Measurements from ENCODE around the gene OLFM2. TPM values are rescaled to one million over a fixed set of nuclear protein-coding genes. Genes with fewer than 3 reads are reported as not detected.

The OLFM2 gene
- total RNA-seq, 1 experiment from 2014 or later = 19.9 TPM

- TF ChIP-seq EZH2 (IDR thresholded peaks at IDR 0.05) = no peak
- TF ChIP-seq TCF7L2 (IDR thresholded peaks at IDR 0.05; ENCODE audit: borderline replicate concordance, extremely low read depth, insufficient read depth, insufficient read length) = no peak
- TF ChIP-seq ELF1 (IDR thresholded peaks at IDR 0.05; ENCODE audit: borderline replicate concordance, low read depth) = no peak
- no peak for TF ChIP-seq JUND (IDR thresholded peaks at IDR 0.05)
- no peak for TF ChIP-seq RAD21 (IDR thresholded peaks at IDR 0.05; ENCODE audit: low read depth)
- no peak for TF ChIP-seq ZFX (IDR thresholded peaks at IDR 0.05)
- TF ChIP-seq POLR2A (IDR thresholded peaks at IDR 0.05; ENCODE audit: borderline replicate concordance, extremely low read depth, insufficient read depth, insufficient read length) = no peak
- no peak for TF ChIP-seq POLR2AphosphoS5 (IDR thresholded peaks at IDR 0.05; ENCODE audit: low read depth, low read length)
- ChIA-PET RAD21 (ENCODE audit: low non-redundant PET in 1 of 2, low total read pairs in 2 of 2, uncharacterized antibody in 2 of 2, unreplicated experiment in 2 of 2) (no interaction called here), POLR2A (no interaction called here), CTCF (no interaction called here)
- Histone ChIP-seq H3K9ac (ENCODE audit: low read length) (no peak overlapping the region), H3K79me2 (ENCODE audit: insufficient read depth, low read length) (0 out of 2 replicates have a peak, but pooled peaks cover 9% of the 10 kb centered on the region), H3K9me2 (ENCODE audit: insufficient read depth) (no peaks in the 10 kb centered on the region), H2AFZ (ENCODE audit: low read depth, low read length, poor library complexity, severe bottlenecking) (no peak overlapping the region), H3K4me3 (replicated peaks in 1 of 2; ENCODE audit: low read depth in 1 of 2, low read length in 2 of 2) (no peak overlapping the region), H3K36me3 (ENCODE audit: control insufficient read depth in 1 of 2, insufficient read depth in 2 of 2, low read length in 2 of 2) (peaks cover 0 to 12% of the 10 kb centered on the region in 2 experiments; a peak in 3 of 4 replicates), H4K20me1 (ENCODE audit: insufficient read depth) (no peaks in the 10 kb centered on the region), H3K27me3 (ENCODE audit: insufficient read depth, low read length) (no peaks in the 10 kb centered on the region), H3K27ac (ENCODE audit: low read depth, low read length) (no peak overlapping the region), H3K4me1 (ENCODE audit: control insufficient read depth in 1 of 2, insufficient read depth in 2 of 2, low read length in 2 of 2) (no peaks in the 10 kb centered on the region), H3K4me2 (ENCODE audit: low read length) (no peak overlapping the region), H3K9me3 (ENCODE audit: control insufficient read depth in 1 of 2, insufficient read depth in 1 of 2, low read depth in 1 of 2, low read length in 2 of 2) (no peaks in the 10 kb centered on the region)
- ATAC-seq = no peak
- intact Hi-C loops (cut with micrococcal nuclease) = no loop called here
- no peak for DNase-seq (ENCODE audit: low read depth, low spot score)
- no TSS peak for BruUV-seq (replicated peaks)
Observed at GRCh38 chr19:9808855-9809824, 127.2 kb downstream of the OLFM2 start.

GRCh38 chr19:9806803-9807202 lies 129.5 kb downstream of the OLFM2 start:
- Histone ChIP-seq H3K9me3 (ENCODE audit: control insufficient read depth in 1 of 2, insufficient read depth in 1 of 2, low read depth in 1 of 2, low read length in 2 of 2) (no peaks in the 10 kb centered on the region), H3K27me3 (ENCODE audit: insufficient read depth, low read length) (no peaks in the 10 kb centered on the region), H3K4me2 (ENCODE audit: low read length) (no peak overlapping the region), H4K20me1 (ENCODE audit: insufficient read depth) (no peaks in the 10 kb centered on the region), H3K4me3 (replicated peaks in 1 of 2; ENCODE audit: low read depth in 1 of 2, low read length in 2 of 2) (no peak overlapping the region), H2AFZ (ENCODE audit: low read depth, low read length, poor library complexity, severe bottlenecking) (no peak overlapping the region), H3K9me2 (ENCODE audit: insufficient read depth) (no peaks in the 10 kb centered on the region), H3K27ac (ENCODE audit: low read depth, low read length) (no peak overlapping the region), H3K9ac (ENCODE audit: low read length) (no peak overlapping the region), H3K79me2 (ENCODE audit: insufficient read depth, low read length) (0 out of 2 replicates have a peak, but pooled peaks cover 4% of the 10 kb centered on the region), H3K36me3 (ENCODE audit: control insufficient read depth in 1 of 2, insufficient read depth in 2 of 2, low read length in 2 of 2) (peaks cover 0 to 12% of the 10 kb centered on the region in 2 experiments; a peak in 3 of 4 replicates), H3K4me1 (ENCODE audit: control insufficient read depth in 1 of 2, insufficient read depth in 2 of 2, low read length in 2 of 2) (no peaks in the 10 kb centered on the region)
- intact Hi-C loops (cut with micrococcal nuclease) = no loop called here
- ChIA-PET POLR2A (no interaction called here), CTCF (no interaction called here), RAD21 (ENCODE audit: low non-redundant PET in 1 of 2, low total read pairs in 2 of 2, uncharacterized antibody in 2 of 2, unreplicated experiment in 2 of 2) (no interaction called here)
- TF ChIP-seq REST (IDR thresholded peaks at IDR 0.05; ENCODE audit: low read depth) (no peak), RAD21 (IDR thresholded peaks at IDR 0.05; ENCODE audit: low read depth) (no peak), CBX3 (IDR thresholded peaks at IDR 0.05; ENCODE audit: low read depth) (no peak), ELF1 (IDR thresholded peaks at IDR 0.05; ENCODE audit: borderline replicate concordance, low read depth) (no peak), ZFX (IDR thresholded peaks at IDR 0.05) (no peak)
- TF ChIP-seq, protein P1, sequence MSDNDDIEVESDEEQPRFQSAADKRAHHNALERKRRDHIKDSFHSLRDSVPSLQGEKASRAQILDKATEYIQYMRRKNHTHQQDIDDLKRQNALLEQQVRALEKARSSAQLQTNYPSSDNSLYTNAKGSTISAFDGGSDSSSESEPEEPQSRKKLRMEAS (IDR thresholded peaks at IDR 0.05) = no peak
- DNase-seq (ENCODE audit: low read depth, low spot score) = no peak
- BruUV-seq (replicated peaks) = no TSS peak
- ATAC-seq = no peak
